ENCODE data around the gene NDUFA5. TPM values are rescaled to one million over a fixed set of nuclear protein-coding genes. Genes with fewer than 3 reads are reported as not detected.

Gene NDUFA5
- total RNA-seq, 1 donor from 2014 or later = 56.5 TPM

DNA sequence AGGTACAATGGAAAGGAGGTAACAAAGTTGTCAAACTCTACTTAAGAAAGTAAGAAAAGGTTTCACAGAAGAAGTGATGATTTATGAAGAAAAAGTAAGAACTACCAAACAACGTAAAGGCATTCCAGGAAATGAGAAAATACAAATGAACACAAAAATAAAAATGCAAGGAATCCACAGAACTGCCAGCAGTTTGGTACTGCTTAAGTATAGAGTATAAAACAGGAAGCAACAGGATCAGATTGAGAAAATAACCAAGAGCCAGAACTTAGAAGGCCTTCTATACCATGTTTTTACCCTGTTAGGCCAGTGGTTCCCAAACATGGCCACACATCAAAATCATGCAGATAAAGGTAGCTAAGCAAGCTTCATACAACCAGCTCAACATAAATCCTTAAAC, 9.2 kb downstream of the NDUFA5 start:
- TF ChIP-seq, protein P1, sequence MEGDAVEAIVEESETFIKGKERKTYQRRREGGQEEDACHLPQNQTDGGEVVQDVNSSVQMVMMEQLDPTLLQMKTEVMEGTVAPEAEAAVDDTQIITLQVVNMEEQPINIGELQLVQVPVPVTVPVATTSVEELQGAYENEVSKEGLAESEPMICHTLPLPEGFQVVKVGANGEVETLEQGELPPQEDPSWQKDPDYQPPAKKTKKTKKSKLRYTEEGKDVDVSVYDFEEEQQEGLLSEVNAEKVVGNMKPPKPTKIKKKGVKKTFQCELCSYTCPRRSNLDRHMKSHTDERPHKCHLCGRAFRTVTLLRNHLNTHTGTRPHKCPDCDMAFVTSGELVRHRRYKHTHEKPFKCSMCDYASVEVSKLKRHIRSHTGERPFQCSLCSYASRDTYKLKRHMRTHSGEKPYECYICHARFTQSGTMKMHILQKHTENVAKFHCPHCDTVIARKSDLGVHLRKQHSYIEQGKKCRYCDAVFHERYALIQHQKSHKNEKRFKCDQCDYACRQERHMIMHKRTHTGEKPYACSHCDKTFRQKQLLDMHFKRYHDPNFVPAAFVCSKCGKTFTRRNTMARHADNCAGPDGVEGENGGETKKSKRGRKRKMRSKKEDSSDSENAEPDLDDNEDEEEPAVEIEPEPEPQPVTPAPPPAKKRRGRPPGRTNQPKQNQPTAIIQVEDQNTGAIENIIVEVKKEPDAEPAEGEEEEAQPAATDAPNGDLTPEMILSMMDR (IDR thresholded peaks at IDR 0.05) = no peak
- no peak for DNase-seq (ENCODE audit: extremely low spot score, unreplicated experiment)
- Mint-ChIP-seq H3K4me3 (ENCODE audit: unreplicated experiment) (no peak overlapping the region), H3K27me3 (ENCODE audit: unreplicated experiment) (no peaks in the 10 kb centered on the region), H3K9me3 (ENCODE audit: unreplicated experiment) (no peaks in the 10 kb centered on the region), H3K4me1 (ENCODE audit: unreplicated experiment) (no peaks in the 10 kb centered on the region), H3K36me3 (ENCODE audit: unreplicated experiment) (peaks cover 25% of the 10 kb centered on the region), H3K27ac (ENCODE audit: unreplicated experiment) (no peak overlapping the region)

DNA sequence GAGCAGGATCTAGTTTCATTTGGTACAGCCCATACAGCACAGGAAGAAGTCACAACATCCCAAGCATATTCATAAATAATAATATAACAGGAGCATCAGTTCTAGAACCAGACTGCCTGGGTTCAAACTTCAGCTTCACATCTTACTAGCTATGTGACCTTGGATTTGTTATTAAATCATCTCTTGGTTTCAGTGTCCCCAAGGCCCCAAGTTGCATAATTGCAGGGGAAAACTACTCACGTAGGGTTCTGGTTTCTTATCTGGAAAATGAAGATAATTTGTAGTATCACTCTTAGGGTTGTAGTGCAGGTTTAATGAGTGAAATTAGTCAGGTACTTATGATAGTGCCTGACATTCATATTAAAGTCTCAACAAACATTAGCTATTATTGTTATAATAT, 17.7 kb downstream of the NDUFA5 start:
- Mint-ChIP-seq H3K9me3 (ENCODE audit: unreplicated experiment) (no peaks in the 10 kb centered on the region), H3K4me1 (ENCODE audit: unreplicated experiment) (peaks cover 14% of the 10 kb centered on the region), H3K27me3 (ENCODE audit: unreplicated experiment) (no peaks in the 10 kb centered on the region), H3K27ac (ENCODE audit: unreplicated experiment) (no peak overlapping the region), H3K36me3 (ENCODE audit: unreplicated experiment) (peaks cover 7% of the 10 kb centered on the region), H3K4me3 (ENCODE audit: unreplicated experiment) (no peak overlapping the region)
- TF ChIP-seq, protein P1 (IDR thresholded peaks at IDR 0.05) = no peak
- no peak for DNase-seq (ENCODE audit: extremely low spot score, unreplicated experiment)

DNA sequence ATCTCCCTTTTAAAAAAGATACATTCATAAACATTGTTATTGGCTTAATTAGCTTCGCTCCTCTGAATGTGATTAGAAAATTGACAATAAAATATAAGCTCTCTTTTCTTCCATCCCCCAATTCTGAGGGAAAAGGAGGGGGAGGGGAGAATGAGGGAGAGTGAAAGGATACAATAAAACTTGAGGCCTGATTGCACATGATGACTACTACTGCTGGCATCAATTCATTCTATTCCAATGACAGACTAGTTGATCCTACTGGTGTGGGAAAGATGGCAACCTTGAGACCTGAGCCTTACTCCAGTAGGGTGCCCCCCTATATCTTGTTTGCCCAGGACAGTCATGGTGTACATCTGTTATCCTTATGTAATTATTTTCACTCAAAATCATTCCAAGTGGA, 18.7 kb downstream of the NDUFA5 start:
- no peak overlapping the region for H3K27ac Mint-ChIP-seq (ENCODE audit: unreplicated experiment)
- H3K9me3 Mint-ChIP-seq (ENCODE audit: unreplicated experiment) = no peaks in the 10 kb centered on the region
- no peak overlapping the region for H3K4me3 Mint-ChIP-seq (ENCODE audit: unreplicated experiment)
- peaks cover 19% of the 10 kb centered on the region for H3K4me1 Mint-ChIP-seq (ENCODE audit: unreplicated experiment)
- no peak for DNase-seq (ENCODE audit: extremely low spot score, unreplicated experiment)
- TF ChIP-seq, protein P1 (IDR thresholded peaks at IDR 0.05) = no peak
- H3K27me3 Mint-ChIP-seq (ENCODE audit: unreplicated experiment) = peaks cover 5% of the 10 kb centered on the region
- peaks cover 7% of the 10 kb centered on the region for H3K36me3 Mint-ChIP-seq (ENCODE audit: unreplicated experiment)

DNA sequence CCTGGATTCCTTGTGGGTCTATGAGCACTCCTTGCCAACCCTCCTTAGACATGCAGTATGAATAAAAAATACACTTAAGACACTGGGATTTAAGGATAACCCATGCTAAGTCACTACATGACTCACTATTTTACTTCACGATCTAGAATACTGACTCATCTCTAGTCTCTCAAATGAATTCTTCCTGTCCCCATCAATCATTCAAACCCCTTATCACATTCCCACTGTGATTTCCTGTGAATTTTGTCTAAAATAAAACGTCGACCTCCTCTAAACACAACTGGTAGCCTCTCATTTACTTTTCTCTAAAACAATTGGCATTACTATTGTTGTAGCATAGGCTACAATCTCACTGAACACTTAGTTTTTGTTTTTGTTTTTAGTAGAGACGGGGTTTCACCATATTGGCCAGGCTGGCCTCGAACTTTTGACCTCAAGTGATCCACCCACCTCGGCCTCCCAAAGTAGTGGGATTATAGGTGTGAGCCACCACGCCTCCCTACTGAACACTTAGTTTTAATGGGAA, 19.4 kb downstream of the NDUFA5 start:
- Mint-ChIP-seq H3K4me1 (ENCODE audit: unreplicated experiment) (peaks cover 23% of the 10 kb centered on the region), H3K27me3 (ENCODE audit: unreplicated experiment) (peaks cover 11% of the 10 kb centered on the region), H3K36me3 (ENCODE audit: unreplicated experiment) (peaks cover 7% of the 10 kb centered on the region), H3K27ac (ENCODE audit: unreplicated experiment) (no peak overlapping the region), H3K4me3 (ENCODE audit: unreplicated experiment) (no peak overlapping the region), H3K9me3 (ENCODE audit: unreplicated experiment) (no peaks in the 10 kb centered on the region)
- TF ChIP-seq, protein P1 (IDR thresholded peaks at IDR 0.05) = no peak
- DNase-seq (ENCODE audit: extremely low spot score, unreplicated experiment) = no peak

DNA sequence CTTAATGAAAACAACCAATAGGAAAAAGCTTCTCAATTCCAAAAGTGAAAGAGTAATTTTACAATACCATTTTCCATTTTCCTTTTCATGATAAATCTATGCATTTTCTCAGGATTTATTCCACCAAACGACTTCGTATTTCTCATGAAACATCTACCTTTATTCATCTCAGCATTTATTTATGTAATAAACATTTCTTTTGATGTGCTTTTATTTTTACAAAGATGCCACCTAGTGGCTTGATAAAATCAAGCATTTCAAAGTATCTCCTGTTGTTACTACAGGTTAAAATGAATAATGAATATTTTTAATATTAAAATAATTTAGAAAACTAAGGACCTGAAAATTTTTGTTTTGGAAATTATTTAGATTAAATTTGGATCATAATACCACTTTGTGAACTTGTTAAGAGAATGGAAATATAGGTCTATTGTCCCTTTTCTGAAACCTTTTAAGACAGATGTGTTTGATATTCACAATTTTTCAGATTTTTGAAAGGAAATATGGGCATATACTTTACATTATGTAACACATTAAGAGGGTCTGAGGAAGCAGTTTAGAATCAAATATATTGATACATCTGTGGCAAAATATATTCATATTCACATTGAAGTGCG, 20.5 kb downstream of the NDUFA5 start:
- Mint-ChIP-seq H3K36me3 (ENCODE audit: unreplicated experiment) (peaks cover 5% of the 10 kb centered on the region), H3K27me3 (ENCODE audit: unreplicated experiment) (peaks cover 18% of the 10 kb centered on the region), H3K27ac (ENCODE audit: unreplicated experiment) (no peak overlapping the region), H3K4me1 (ENCODE audit: unreplicated experiment) (peaks cover 29% of the 10 kb centered on the region), H3K9me3 (ENCODE audit: unreplicated experiment) (no peaks in the 10 kb centered on the region), H3K4me3 (ENCODE audit: unreplicated experiment) (no peak overlapping the region)
- DNase-seq (ENCODE audit: extremely low spot score, unreplicated experiment) = no peak
- TF ChIP-seq, protein P1 (IDR thresholded peaks at IDR 0.05) = peak; percentile 68

Measured in osteocyte (in vitro differentiated cells).